Nephron progenitor cell (in vitro differentiated cells): ENCODE results near the gene MATN1.

Experiments used
- DNase-seq: peaks from one replicate; pipeline ENCODE4 v3.0.0; 2021
- H3K27ac Mint-ChIP-seq: 2 replicates; pipeline ENCODE4 v1.8.0; 2021; ENCODE audit warnings: mild to moderate bottlenecking, moderate library complexity, mixed read lengths
- H3K27me3 Mint-ChIP-seq: 2 replicates; pipeline ENCODE4 v1.8.0; 2021; ENCODE audit warnings: mild to moderate bottlenecking, low read depth, mixed read lengths; ENCODE audit not compliant: poor library complexity
- H3K36me3 Mint-ChIP-seq: 2 replicates; pipeline ENCODE4 v1.8.0; 2021; ENCODE audit warnings: low read depth, mixed read lengths
- H3K4me1 Mint-ChIP-seq: 2 replicates; pipeline ENCODE4 v1.8.0; 2021; ENCODE audit warnings: mixed read lengths
- H3K4me3 Mint-ChIP-seq: 2 replicates; pipeline ENCODE4 v1.8.0; 2021; ENCODE audit warnings: mild to moderate bottlenecking, moderate library complexity, mixed read lengths
- H3K9me3 Mint-ChIP-seq: 2 replicates; pipeline ENCODE4 v1.8.0; 2021; ENCODE audit warnings: mild to moderate bottlenecking, moderate library complexity, mixed read lengths
- CTCF ChIP-seq: fragments of 200-600 bp; sonication (generic); IDR thresholded peaks from 2 replicates; pipeline ENCODE4 v1.5.0; 2021; ENCODE audit warnings: antibody characterized with exemption

MATN1 gene

DNA sequence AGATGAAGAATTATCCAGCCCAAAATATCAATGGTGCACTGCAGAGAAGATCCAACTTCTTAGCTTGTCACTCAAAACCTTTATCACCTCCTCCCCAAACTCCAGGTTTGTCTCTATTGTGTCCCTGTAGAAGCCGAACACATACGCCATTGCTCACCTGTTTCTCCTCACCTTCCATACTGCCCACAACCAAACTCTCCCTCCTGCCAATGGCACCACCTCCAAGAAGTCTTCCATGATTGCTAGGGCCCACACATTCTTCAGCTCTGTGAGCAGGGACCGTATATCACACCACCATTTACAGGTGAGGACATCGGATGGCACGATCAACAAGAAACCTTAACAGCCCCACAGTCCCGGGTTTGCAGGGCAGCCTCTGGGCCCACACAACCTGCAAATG lies 31.9 kb upstream of the MATN1 start:
- Mint-ChIP-seq H3K4me3 (no peak overlapping the region), H3K9me3 (no peaks in the 10 kb centered on the region), H3K36me3 (no peaks in the 10 kb centered on the region), H3K4me1 (peaks cover 55% of the 10 kb centered on the region), H3K27ac (peak overlapping the region; percentile 23), H3K27me3 (peaks cover 9% of the 10 kb centered on the region)
- TF ChIP-seq CTCF: no peak
- no peak for DNase-seq

DNA sequence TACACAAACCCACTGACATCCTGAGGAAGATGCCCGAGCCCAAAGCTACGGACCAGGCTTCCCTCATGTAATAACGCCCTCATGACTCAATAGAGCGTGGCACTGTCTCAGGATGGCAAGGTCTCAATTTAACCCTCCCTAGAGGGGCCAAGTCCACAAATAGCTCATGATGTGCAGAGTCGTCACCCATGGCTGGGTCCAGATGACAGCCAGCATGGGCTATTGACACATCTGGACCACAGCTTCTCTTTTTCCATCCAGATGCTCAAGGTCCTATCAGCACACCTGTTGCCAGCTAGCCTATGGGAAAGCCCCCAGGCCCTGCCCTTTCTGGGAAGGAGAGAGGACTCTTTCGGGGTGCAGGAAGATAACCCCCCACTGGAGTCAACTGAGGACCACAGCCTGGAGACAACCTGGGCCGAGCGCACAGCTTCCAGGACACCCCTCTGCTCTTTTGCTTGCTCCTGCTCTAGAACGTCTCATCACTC lies 31.3 kb upstream of the MATN1 start:
- no peak for TF ChIP-seq CTCF
- H3K36me3 Mint-ChIP-seq: no peaks in the 10 kb centered on the region
- no peak overlapping the region for H3K4me3 Mint-ChIP-seq
- peaks cover 55% of the 10 kb centered on the region for H3K4me1 Mint-ChIP-seq
- no peak overlapping the region for H3K27ac Mint-ChIP-seq
- no peak for DNase-seq
- H3K27me3 Mint-ChIP-seq: peaks cover 9% of the 10 kb centered on the region
- H3K9me3 Mint-ChIP-seq: no peaks in the 10 kb centered on the region

- Mint-ChIP-seq H3K27ac (no peak overlapping the region), H3K36me3 (no peaks in the 10 kb centered on the region), H3K4me1 (peaks cover 62% of the 10 kb centered on the region), H3K9me3 (no peaks in the 10 kb centered on the region), H3K4me3 (no peak overlapping the region), H3K27me3 (peaks cover 12% of the 10 kb centered on the region)
- no peak for TF ChIP-seq CTCF
- DNase-seq: no peak
Measured at GRCh38 chr1:30753660-30754123, 30.3 kb upstream of the MATN1 start.

DNA sequence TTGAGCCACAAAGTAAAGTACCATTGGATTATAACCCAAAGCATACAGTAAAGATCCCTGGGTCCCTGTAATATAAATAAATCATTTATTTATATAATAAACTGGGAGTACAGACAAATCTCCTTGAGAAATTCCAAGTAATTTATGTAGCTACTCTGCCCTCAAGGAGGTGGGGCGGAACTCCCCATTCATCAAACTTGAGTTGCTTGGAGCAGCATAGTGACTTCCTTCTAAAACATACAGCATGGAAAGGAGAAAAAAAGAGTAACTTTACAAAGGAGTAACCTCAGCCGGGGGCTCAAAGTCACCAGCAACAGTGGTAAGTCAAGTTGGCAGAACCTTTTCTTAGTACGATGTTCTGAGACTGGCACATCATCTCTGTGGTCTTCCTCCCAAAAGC lies 29.7 kb upstream of the MATN1 start:
- no peak for DNase-seq
- no peak overlapping the region for H3K4me3 Mint-ChIP-seq
- no peak for TF ChIP-seq CTCF
- no peaks in the 10 kb centered on the region for H3K36me3 Mint-ChIP-seq
- no peaks in the 10 kb centered on the region for H3K9me3 Mint-ChIP-seq
- H3K27ac Mint-ChIP-seq: no peak overlapping the region
- peaks cover 12% of the 10 kb centered on the region for H3K27me3 Mint-ChIP-seq
- H3K4me1 Mint-ChIP-seq: peaks cover 68% of the 10 kb centered on the region

- Mint-ChIP-seq H3K27ac (no peak overlapping the region), H3K27me3 (peaks cover 12% of the 10 kb centered on the region), H3K36me3 (no peaks in the 10 kb centered on the region), H3K4me1 (peaks cover 73% of the 10 kb centered on the region), H3K9me3 (no peaks in the 10 kb centered on the region), H3K4me3 (no peak overlapping the region)
- DNase-seq: no peak
- no peak for TF ChIP-seq CTCF
Measured at GRCh38 chr1:30752651-30752908, 29.2 kb upstream of the MATN1 start.

GRCh38 chr1:30751830-30752650 lies 28.7 kb upstream of the MATN1 start:
- Mint-ChIP-seq H3K4me1 (peaks cover 73% of the 10 kb centered on the region), H3K27me3 (peaks cover 12% of the 10 kb centered on the region), H3K9me3 (no peaks in the 10 kb centered on the region), H3K4me3 (no peak overlapping the region), H3K27ac (no peak overlapping the region), H3K36me3 (no peaks in the 10 kb centered on the region)
- TF ChIP-seq CTCF: no peak
- no peak for DNase-seq
